Fibroblast of pulmonary artery (primary cell): ENCODE measurements around the gene TMEM184B.
"Not testable (repeated sequence)": the region's sequence is repeated elsewhere in the genome, so short reads cannot be mapped to it uniquely, and the experiment has no call there.

Experiments
- DNase-seq: peaks from one replicate; pipeline ENCODE4 v3.0.0-alpha.2; 2010; ENCODE audit warnings: low read depth
- H3K4me3 ChIP-seq: replicated peaks from 2 replicates; pipeline ENCODE4 v1.5.1; 2011; ENCODE audit warnings: low read depth, mild to moderate bottlenecking, control low read depth, low read length, moderate library complexity
- TF ChIP-seq, protein P1 (sequence below): IDR thresholded peaks from 2 replicates; pipeline ENCODE4 v1.5.1; 2011; ENCODE audit warnings: mild to moderate bottlenecking, control low read depth, low read length, inconsistent platforms; ENCODE audit errors: missing control alignments

The TMEM184B gene

DNA sequence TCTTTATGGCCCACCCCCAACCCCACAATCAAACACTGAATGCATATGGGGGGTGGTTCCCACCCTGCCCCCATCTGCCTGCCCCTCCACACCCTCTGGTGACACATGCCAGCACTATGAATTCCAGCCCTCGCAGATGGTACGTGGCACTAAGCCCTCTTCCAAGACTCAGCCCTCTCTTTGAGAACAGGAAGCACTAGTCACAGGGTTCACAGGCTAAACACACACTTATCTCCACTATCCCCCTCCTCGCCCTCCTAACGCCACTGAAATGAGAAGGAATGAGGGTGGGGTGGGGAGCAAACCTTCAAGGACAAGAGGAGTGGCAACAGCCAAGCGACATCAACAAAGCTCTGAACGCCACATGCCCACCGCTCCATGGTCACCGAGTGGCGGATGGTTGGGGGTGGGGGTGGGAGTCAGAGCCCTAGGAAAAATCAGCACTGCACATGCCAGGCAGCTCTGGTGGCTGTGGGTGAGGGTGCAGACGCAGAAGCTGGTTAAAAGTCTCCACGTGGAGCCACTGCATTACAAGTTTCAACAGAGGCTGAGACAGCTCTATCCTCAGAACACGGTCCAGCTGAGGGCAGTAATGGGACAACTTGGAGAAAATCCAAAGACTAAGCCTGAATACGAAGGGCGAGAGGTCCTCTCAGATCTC is 33.6 kb downstream of the TMEM184B start:
- peak; percentile 83 for DNase-seq
- TF ChIP-seq, protein P1, sequence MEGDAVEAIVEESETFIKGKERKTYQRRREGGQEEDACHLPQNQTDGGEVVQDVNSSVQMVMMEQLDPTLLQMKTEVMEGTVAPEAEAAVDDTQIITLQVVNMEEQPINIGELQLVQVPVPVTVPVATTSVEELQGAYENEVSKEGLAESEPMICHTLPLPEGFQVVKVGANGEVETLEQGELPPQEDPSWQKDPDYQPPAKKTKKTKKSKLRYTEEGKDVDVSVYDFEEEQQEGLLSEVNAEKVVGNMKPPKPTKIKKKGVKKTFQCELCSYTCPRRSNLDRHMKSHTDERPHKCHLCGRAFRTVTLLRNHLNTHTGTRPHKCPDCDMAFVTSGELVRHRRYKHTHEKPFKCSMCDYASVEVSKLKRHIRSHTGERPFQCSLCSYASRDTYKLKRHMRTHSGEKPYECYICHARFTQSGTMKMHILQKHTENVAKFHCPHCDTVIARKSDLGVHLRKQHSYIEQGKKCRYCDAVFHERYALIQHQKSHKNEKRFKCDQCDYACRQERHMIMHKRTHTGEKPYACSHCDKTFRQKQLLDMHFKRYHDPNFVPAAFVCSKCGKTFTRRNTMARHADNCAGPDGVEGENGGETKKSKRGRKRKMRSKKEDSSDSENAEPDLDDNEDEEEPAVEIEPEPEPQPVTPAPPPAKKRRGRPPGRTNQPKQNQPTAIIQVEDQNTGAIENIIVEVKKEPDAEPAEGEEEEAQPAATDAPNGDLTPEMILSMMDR: peak; percentile 33
- H3K4me3 ChIP-seq: no peak overlapping the region

DNA sequence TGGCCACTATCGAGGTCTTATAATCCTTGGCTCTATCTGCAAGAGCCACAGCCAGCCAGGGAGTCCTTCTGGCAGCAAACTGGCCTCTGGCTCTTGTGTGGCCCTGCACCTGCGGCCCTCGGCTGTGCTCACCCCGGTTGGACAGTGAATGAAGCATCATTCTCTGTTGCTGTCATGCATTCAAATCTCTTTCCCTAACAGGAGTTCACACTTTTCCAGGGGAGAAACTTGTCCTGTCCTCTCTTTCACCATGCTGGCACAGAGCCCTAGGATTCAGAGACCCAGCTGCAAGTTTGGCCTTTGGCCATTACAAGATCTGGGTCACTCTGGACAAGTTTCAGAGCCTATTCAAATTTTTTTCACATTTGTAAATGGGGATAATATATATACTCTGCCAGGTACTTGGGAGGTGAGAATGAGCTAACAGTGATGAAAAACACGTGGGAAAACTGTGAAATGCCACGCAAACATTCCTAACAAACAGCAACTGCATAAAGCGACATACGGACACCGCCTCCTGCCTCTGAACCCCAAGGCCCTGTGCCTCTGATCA is 34.2 kb downstream of the TMEM184B start:
- TF ChIP-seq, protein P1: no peak
- peak; percentile 63 for DNase-seq
- H3K4me3 ChIP-seq: no peak overlapping the region

DNA sequence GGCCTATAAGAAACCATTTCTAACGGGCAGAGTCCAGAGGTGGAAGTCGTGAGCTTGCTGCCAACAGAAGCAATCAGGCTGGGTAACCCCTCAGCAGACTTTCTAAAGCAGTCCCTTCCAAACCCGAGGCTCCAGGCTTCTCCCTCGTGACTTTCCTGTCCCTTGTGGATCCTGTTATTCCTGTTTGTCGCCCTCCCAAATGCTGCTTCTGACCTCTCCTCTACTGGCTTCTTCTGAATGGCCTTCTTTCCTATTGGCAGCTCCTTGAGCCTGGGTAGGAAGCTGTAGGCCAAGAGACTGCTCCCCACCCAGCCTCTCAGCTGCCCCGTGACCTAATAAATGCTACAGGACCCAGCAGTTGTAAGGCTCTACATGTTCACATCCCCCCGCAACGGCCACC is 36.0 kb downstream of the TMEM184B start:
- H3K4me3 ChIP-seq: no peak overlapping the region
- DNase-seq: no peak
- TF ChIP-seq, protein P1: no peak

DNA sequence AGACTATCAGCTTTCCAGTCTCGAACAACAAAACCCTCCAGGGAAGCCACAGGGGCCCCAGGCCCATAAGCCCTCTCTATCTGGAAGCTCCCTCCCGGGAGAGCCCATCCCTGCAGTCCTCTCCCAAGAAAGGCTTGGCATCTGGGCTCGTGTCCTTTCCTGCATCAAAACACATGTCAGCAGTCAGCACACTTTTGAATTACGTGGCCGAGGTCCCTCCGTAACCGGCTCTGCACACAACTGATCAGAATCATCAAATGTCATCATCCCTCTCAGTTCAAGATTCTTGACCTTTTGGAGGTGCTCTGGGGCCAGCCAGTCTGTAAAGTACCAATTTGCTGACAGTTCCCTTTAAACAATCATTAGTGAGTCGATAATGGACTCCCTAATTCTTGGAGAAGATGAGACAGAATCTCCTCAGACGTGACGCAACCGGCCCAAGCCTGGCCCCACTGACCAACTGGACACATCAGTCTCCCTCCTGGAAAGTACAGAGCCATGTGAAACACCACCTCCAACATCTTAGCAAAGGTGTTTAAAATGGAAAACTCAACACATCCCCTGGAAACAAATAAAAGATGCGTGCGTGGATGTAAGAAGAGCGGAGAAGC is 37.5 kb downstream of the TMEM184B start:
- no peak for DNase-seq
- TF ChIP-seq, protein P1: no peak
- H3K4me3 ChIP-seq: no peak overlapping the region

DNA sequence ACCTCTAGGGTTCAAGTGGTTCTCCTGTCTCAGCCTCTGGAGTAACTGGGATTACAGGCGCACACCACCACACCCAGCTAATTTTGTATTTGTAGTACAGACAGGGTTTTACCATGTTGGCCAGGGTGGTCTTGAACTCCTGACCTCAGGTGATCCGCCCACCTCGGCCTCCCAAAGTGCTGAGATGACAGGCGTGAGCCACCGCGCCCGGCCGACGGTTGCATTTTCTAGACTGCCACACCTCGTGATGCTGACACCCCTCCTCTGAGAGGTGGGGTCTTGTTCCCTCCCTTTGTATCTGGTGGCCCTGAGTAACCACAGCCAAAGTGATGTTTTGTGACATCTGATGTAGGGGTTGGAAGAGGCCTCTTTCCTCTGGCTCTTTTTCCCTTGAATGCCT is 39.0 kb downstream of the TMEM184B start:
- DNase-seq, H3K4me3 ChIP-seq: not testable (repeated sequence)

DNA sequence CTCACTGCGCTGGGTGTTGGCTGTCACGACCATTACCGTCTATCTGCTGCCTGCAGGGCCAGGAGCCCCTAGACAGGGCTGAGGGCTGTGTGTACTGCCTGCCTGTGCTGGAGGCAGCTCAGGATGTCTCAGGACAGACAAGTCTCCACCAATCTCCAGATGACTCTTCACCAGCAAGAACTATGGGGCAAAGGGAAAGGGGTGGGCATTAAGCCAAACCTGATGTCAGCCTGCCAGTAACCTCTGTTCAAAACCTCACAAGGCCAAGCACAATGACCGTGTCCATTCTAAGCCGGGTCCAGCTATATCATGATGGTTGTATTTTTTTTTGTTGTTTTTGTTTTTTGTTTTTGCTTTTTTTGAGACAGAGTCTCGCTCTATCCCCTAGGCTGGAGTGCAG is 39.4 kb downstream of the TMEM184B start:
- TF ChIP-seq, protein P1: no peak
- DNase-seq: peak; percentile 62
- no peak overlapping the region for H3K4me3 ChIP-seq

DNA sequence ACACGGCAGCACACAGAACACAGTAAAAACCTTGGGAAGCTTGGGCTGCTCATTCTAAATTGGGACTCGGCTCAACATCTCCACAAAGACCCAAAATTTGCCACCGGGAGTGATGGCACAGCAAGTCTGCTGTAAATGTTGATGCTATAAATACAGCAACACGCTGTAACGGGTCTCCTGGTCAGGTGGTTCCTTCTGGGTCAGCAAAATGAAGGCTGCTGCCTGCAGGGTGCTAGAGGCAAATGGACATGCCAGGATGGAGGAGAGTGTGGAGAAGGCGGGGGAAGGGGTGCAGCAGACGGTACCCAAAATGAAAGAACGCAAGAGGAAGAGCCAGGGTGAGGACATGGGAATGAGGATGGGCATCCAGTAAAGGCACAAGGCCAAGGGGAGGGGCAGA is 40.6 kb downstream of the TMEM184B start:
- no peak overlapping the region for H3K4me3 ChIP-seq
- TF ChIP-seq, protein P1: no peak
- no peak for DNase-seq
